Measurements from ENCODE around the gene NDE1.
"Not testable (repeated sequence)": the region's sequence is repeated elsewhere in the genome, so short reads cannot be mapped to it uniquely, and the experiment has no call there.

Gene NDE1

DNA sequence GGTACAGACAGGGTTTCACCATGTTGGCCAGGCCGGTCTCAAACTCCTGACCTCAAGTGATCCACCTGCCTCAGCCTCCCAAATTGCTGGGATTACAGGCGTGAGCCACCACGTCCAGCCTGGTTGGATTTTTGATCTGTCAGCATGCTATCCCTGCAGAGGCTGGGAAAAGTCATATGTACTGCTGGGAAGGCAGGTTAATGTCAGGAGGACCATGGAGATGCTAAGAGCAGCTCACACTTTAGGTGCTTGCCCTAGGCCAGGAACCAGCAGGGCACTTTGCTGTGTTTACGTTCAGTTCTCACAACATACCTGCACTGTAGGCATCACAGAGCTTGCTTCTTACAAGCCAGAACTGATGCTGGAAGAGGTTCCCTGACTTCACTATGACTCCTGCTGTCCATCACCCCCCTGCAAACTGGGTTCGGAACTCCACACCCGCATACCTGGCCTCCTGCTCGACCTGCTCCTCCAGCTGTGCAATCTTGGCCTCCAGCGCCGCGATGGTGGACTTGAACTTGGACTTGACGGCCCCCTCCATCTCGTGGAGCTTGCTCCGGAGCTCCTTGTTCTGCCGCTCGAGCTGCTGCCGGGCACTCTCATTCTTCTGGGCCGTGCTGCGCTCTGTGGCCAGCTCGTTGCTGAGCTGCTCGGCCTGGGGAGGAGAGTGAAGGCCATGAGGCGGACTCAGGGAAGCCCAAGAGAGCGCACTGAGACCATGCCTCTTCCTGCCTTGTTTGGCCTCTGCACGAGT, 66.8 kb downstream of the NDE1 start:
- TF ChIP-seq CTCF (IDR thresholded peaks at IDR 0.05; ENCODE audit: low read depth, low read length) = no peak

GRCh38 chr16:15721018-15721417, 71.0 kb downstream of the NDE1 start:
- no peak for DNase-seq (ENCODE audit: low read depth in 2 of 2)
- TF ChIP-seq CTCF (IDR thresholded peaks at IDR 0.05; ENCODE audit: low read depth, low read length) = no peak
- no peak overlapping the region for H3K4me3 ChIP-seq (replicated peaks in 1 of 2; ENCODE audit: low read depth in 2 of 2, low read length in 2 of 2)

More for the DNA sequence above, 66.8 kb downstream of the NDE1 start:
- DNase-seq (ENCODE audit: low read depth in 2 of 2) = no peak
- H3K4me3 ChIP-seq (replicated peaks in 1 of 2; ENCODE audit: low read depth in 2 of 2, low read length in 2 of 2) = no peak overlapping the region

DNA sequence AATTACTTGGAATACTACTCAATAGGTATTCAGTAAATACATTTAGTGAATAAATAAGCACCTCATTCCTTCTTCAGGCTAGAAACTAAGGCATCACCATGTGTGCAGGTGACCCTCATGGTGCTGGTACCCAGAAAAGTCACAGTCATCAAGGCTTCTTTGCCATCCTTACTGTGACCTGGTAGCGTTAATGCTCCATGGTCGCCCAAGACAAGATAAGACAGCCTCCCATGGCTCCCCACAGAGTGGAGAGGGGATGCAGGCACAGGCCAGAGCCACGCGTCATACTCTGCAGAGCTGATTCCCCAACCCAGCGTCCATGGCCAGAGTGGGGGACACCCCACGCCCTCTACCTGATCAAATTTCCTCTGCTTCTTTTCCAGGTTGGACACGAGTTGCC, 73.8 kb downstream of the NDE1 start:
- H3K4me3 ChIP-seq (replicated peaks in 1 of 2; ENCODE audit: low read depth in 2 of 2, low read length in 2 of 2) = no peak overlapping the region

GRCh38 chr16:15725641-15726240, 75.7 kb downstream of the NDE1 start:
- no peak for TF ChIP-seq CTCF (IDR thresholded peaks at IDR 0.05; ENCODE audit: low read depth, low read length)
- H3K4me3 ChIP-seq (replicated peaks in 1 of 2; ENCODE audit: low read depth in 2 of 2, low read length in 2 of 2) = no peak overlapping the region
- DNase-seq (ENCODE audit: low read depth in 2 of 2) = no peak

More for the DNA sequence above, 73.8 kb downstream of the NDE1 start:
- DNase-seq (ENCODE audit: low read depth in 2 of 2) = no peak
- no peak for TF ChIP-seq CTCF (IDR thresholded peaks at IDR 0.05; ENCODE audit: low read depth, low read length)

GRCh38 chr16:15726715-15727114, 76.7 kb downstream of the NDE1 start:
- no peak overlapping the region for H3K4me3 ChIP-seq (replicated peaks in 1 of 2; ENCODE audit: low read depth in 2 of 2, low read length in 2 of 2)
- DNase-seq (ENCODE audit: low read depth in 2 of 2) = no peak
- no peak for TF ChIP-seq CTCF (IDR thresholded peaks at IDR 0.05; ENCODE audit: low read depth, low read length)

DNA sequence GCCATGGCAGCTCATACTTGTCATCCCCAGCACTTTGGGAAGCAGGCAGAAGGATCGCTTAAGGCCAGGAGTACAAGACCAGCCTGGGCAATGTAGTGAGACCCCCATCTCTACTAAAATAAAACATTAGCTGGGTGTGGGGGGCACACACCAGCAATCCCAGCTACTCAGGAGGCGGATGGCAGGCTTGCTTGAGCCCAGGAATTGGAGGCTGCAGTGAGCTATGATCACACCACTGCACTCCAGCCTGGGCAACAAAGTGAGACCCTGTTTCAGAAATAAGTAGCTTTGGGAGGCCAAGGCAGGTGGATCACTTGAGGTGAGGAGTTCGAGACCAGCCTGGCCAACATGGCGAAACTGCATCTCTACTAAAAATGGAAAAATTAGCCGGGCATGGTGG, 77.7 kb downstream of the NDE1 start:
- not testable (repeated sequence) for DNase-seq (ENCODE audit: low read depth in 2 of 2); H3K4me3 ChIP-seq (replicated peaks in 1 of 2; ENCODE audit: low read depth in 2 of 2, low read length in 2 of 2)

GRCh38 chr16:15729152-15729551, 79.1 kb downstream of the NDE1 start:
- TF ChIP-seq CTCF (IDR thresholded peaks at IDR 0.05; ENCODE audit: low read depth, low read length) = no peak
- no peak overlapping the region for H3K4me3 ChIP-seq (replicated peaks in 1 of 2; ENCODE audit: low read depth in 2 of 2, low read length in 2 of 2)

More at GRCh38 chr16:15729152-15729551, 79.1 kb downstream of the NDE1 start:
- DNase-seq (ENCODE audit: low read depth in 2 of 2) = no peak

All from cardiac fibroblast (primary cell).